IMR-90 (cell line): ENCODE data around the gene NOS1.

ENCODE experiments used
- RCOR1 ChIP-seq: IDR thresholded peaks from 2 replicates; pipeline ENCODE4 v1.6.1; 2012; ENCODE audit warnings: mild to moderate bottlenecking, low read length, improper control_type of control experiment; ENCODE audit not compliant: insufficient replicate concordance
- TF ChIP-seq, protein P1 (sequence below): conservative IDR thresholded peaks from 2 replicates; pipeline ENCODE4 v1.5.1; 2012; ENCODE audit warnings: mild to moderate bottlenecking, low read depth, low read length, improper control_type of control experiment

GRCh38 chr12:117344716-117345115 is 16.7 kb downstream of the NOS1 start:
- TF ChIP-seq, protein P1, sequence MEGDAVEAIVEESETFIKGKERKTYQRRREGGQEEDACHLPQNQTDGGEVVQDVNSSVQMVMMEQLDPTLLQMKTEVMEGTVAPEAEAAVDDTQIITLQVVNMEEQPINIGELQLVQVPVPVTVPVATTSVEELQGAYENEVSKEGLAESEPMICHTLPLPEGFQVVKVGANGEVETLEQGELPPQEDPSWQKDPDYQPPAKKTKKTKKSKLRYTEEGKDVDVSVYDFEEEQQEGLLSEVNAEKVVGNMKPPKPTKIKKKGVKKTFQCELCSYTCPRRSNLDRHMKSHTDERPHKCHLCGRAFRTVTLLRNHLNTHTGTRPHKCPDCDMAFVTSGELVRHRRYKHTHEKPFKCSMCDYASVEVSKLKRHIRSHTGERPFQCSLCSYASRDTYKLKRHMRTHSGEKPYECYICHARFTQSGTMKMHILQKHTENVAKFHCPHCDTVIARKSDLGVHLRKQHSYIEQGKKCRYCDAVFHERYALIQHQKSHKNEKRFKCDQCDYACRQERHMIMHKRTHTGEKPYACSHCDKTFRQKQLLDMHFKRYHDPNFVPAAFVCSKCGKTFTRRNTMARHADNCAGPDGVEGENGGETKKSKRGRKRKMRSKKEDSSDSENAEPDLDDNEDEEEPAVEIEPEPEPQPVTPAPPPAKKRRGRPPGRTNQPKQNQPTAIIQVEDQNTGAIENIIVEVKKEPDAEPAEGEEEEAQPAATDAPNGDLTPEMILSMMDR, result no peak
- TF ChIP-seq RCOR1, result no peak
